GM06990 (cell line): Measurements from ENCODE around the gene ABHD4.

Experiments used
- DNase-seq: peaks from one replicate; pipeline ENCODE4 v3.0.0-alpha.2; 2011; ENCODE audit not compliant: insufficient read length; ENCODE audit errors: extremely low read depth
- H3K27me3 ChIP-seq: replicated peaks from 2 replicates; pipeline ENCODE4 v1.6.0; 2011; ENCODE audit warnings: low read length; ENCODE audit not compliant: control insufficient read depth, insufficient read depth
- H3K36me3 ChIP-seq: 2 replicates; pipeline ENCODE4 v1.5.1; 2011; ENCODE audit warnings: low read length; ENCODE audit not compliant: control insufficient read depth, insufficient read depth
- H3K4me3 ChIP-seq: replicated peaks from 2 replicates; pipeline ENCODE4 v1.5.1; 2011; ENCODE audit warnings: low read depth, mild to moderate bottlenecking, control low read depth, low read length
- TF ChIP-seq, protein P1 (sequence below): IDR thresholded peaks from 2 replicates; pipeline ENCODE4 v1.5.1; 2011; ENCODE audit warnings: low read length, control low read depth, mild to moderate bottlenecking, inconsistent platforms; ENCODE audit not compliant: insufficient read depth, poor library complexity, severe bottlenecking

Gene ABHD4

DNA sequence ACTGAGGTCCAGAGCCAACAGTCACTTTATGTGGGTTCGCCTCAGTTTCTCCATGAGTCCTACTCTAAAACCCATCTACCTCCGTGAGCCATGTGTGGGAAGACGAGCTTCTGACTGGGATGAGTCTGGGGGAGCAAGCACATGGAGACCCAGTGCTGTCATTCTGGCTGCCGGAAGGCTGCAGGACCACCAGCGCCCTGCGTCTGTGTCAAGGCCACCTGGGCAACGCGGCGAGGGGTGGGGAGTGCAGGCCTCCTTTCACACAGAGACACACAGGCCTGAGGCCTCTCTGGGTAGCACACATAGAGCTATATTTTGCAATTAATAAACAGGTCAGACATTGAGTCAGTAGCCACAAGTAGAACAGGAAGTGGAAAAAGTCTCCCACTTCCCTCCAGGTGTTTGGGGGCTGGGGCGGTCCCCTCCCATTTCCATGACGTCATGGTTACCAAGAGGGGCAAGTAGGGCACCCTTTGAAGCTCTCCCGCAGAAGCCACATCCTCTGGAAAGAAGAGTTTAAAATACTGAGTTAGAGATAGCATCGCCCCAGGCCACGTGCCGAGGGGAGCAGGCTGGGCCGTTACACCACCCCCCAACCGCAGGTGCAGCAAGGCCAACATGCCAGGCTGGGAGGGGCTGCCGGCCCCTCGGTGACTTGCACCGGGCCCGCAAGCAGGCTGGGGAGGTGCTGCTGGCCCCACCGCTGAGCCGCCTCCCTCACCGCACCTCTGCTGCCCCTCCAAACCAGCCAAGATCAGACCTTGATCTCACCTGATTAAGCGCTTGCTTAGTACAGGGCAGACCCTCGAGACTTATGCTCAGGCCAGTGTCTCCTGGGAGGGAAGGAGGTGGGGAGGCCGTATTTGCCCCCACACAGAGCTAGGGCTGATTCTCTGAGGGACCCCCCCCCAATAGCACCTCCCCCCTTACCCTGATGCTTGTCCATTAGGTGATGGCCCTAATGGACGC, 41.8 kb upstream of the ABHD4 start:
- peaks cover 12% of the 10 kb centered on the region for H3K36me3 ChIP-seq
- peak overlapping the region; percentile 34 for H3K4me3 ChIP-seq
- TF ChIP-seq, protein P1, sequence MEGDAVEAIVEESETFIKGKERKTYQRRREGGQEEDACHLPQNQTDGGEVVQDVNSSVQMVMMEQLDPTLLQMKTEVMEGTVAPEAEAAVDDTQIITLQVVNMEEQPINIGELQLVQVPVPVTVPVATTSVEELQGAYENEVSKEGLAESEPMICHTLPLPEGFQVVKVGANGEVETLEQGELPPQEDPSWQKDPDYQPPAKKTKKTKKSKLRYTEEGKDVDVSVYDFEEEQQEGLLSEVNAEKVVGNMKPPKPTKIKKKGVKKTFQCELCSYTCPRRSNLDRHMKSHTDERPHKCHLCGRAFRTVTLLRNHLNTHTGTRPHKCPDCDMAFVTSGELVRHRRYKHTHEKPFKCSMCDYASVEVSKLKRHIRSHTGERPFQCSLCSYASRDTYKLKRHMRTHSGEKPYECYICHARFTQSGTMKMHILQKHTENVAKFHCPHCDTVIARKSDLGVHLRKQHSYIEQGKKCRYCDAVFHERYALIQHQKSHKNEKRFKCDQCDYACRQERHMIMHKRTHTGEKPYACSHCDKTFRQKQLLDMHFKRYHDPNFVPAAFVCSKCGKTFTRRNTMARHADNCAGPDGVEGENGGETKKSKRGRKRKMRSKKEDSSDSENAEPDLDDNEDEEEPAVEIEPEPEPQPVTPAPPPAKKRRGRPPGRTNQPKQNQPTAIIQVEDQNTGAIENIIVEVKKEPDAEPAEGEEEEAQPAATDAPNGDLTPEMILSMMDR: no peak
- DNase-seq: peak; percentile 97
- no peaks in the 10 kb centered on the region for H3K27me3 ChIP-seq

DNA sequence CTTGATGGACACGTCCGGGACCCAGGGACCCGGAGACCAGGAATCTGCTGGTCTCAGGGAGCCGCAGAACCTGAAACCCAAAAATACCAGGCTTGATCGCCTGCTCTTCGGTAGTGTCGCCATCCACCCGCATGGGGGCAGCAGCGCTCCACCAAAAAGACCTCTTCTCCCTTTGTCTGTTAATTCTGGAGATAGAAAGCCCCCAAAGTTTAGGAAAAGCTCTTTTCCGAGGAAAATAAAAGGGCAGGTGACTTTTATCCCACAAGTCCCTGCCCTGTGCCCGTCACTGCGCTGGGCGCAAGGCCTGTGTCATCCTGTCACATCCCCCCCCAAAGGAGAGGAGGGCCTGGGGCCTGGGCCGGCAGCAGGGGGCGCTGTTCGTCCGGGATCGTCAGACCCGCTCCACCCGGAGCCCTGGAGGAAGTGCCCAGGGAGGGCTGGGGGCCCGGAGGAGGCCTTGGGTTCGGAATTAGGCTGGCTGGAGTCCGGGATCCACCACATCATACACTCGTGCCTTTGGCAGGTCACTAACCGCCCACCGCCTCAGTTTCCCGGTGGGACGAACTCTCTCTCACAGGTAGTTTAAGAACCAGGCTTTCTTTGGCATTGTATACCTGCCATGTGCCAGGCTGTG, 41.0 kb upstream of the ABHD4 start:
- TF ChIP-seq, protein P1: peak; percentile 92
- Histone ChIP-seq H3K27me3 (no peaks in the 10 kb centered on the region), H3K36me3 (peaks cover 8% of the 10 kb centered on the region), H3K4me3 (peak overlapping the region; percentile 48)
- DNase-seq: peak; percentile 90

DNA sequence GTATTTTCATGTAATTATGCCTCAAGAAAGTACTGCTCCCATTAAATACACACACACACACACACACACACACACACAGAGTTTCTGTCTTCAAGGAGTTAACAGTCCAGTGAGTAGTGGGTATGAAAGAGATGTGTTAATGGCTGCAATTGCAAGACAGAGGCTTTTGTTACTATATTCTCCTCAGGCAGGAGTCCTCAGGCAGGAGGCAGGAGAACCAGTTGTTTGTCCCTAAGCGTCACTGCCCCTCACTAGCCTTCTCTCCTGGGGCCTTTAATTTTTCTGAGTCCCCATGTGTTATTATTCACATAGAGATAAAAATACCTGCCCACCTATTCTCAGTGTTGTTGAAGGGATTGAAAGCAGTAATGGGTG, 40.3 kb upstream of the ABHD4 start:
- TF ChIP-seq, protein P1: no peak
- no peak for DNase-seq
- Histone ChIP-seq H3K36me3 (peaks cover under 1% of the 10 kb centered on the region; the same call in 1 of the 2 replicates), H3K27me3 (no peaks in the 10 kb centered on the region), H3K4me3 (no peak overlapping the region; the same call in 1 of the 2 replicates)

DNA sequence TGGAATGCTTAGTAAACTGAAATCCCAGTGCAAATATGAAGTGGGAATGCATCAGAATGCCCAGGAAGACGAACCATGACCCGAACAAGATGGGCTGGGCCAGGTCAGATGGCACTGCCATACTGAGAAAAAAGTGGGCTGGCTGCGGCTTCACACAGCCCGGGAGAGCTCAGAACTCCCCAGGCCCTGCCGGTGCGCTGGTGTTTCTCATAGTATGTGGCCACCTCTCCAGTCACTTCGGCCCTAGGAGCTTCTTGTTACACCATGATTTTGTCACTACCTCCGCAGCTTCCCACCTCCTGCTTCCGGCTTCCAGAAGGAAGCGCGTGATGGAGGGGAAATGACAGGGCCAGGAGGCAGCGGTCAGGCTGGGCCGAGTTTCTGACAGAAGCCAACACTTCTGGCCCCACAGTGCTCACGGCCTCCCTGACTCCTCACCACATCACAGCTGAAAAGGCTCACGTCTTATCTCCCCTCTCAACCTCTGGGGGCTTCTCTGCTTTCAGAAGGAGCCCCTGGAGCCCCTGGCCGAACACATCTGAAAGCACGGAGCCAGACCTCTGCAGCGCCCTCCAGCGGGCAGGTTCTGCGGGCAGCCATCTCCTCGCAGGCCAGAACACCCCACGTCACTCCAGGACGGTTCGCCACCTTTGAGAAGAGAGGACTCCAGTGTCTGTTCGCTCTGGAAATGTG, 39.7 kb upstream of the ABHD4 start:
- no peaks in the 10 kb centered on the region for H3K36me3 ChIP-seq
- TF ChIP-seq, protein P1: peak; percentile 68
- no peak overlapping the region; the same call in 1 of the 2 replicates for H3K4me3 ChIP-seq
- DNase-seq: no peak
- no peaks in the 10 kb centered on the region for H3K27me3 ChIP-seq

DNA sequence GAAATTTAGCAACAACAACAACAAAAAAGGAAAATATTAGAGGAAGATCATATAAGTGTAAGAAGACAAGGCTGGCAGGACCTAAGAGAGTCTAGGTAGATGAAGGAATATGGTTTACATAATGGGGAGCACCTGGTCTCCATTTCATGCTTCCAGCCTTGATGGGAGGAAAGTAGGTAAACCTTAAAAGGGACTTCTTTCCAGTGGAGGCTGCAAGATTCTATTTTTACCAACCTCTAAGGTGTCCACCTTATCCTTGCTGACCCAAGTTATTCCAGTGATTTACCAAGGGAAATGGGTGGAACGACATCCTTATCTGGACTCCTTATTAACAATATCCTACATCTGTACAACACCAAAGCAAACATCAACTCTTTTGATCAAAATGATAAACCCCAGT, 39.1 kb upstream of the ABHD4 start:
- Histone ChIP-seq H3K36me3 (no peaks in the 10 kb centered on the region; the same call in 1 of the 2 replicates), H3K4me3 (no peak overlapping the region), H3K27me3 (no peaks in the 10 kb centered on the region)
- no peak for DNase-seq
- TF ChIP-seq, protein P1: no peak
